ENCODE measurements around the gene MAPKAPK5.

- no peak for TF ChIP-seq CTCF (IDR thresholded peaks at IDR 0.05; ENCODE audit: low read depth, low read length, missing input control)
- TF ChIP-seq TAF1 (conservative IDR thresholded peaks at IDR 0.05), result no peak
- TF ChIP-seq GABPA (IDR thresholded peaks at IDR 0.05 in 1 of 2, conservative IDR thresholded peaks at IDR 0.05 in 1 of 2), result no peak
- no peak for TF ChIP-seq JUND (IDR thresholded peaks at IDR 0.05)
- TF ChIP-seq, protein P1, sequence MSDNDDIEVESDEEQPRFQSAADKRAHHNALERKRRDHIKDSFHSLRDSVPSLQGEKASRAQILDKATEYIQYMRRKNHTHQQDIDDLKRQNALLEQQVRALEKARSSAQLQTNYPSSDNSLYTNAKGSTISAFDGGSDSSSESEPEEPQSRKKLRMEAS (IDR thresholded peaks at IDR 0.05), result no peak
- no peak for TF ChIP-seq SP1 (IDR thresholded peaks at IDR 0.05)
- TF ChIP-seq, protein P2, sequence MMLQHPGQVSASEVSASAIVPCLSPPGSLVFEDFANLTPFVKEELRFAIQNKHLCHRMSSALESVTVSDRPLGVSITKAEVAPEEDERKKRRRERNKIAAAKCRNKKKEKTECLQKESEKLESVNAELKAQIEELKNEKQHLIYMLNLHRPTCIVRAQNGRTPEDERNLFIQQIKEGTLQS (IDR thresholded peaks at IDR 0.05), result no peak
- TF ChIP-seq FOXA2 (IDR thresholded peaks at IDR 0.05), result no peak
- no peak for TF ChIP-seq RXRA (IDR thresholded peaks at IDR 0.05)
- no peak for TF ChIP-seq HNF4G (IDR thresholded peaks at IDR 0.05)
These were observed 44.9 kb downstream of the MAPKAPK5 start for GRCh38 chr12:111886662-111887545.
